Measurements from ENCODE around the gene ATF7. TPM values are rescaled to one million over a fixed set of nuclear protein-coding genes. Genes with fewer than 3 reads are reported as not detected.
A peak's percentile ranks its signal among the peaks of the same experiment; 100 is the strongest.

The ATF7 gene
- total and polyA plus RNA-seq, 2 of the 4 experiments (the other 2 are of a cell fraction): 7.0 to 16.3 TPM

DNA sequence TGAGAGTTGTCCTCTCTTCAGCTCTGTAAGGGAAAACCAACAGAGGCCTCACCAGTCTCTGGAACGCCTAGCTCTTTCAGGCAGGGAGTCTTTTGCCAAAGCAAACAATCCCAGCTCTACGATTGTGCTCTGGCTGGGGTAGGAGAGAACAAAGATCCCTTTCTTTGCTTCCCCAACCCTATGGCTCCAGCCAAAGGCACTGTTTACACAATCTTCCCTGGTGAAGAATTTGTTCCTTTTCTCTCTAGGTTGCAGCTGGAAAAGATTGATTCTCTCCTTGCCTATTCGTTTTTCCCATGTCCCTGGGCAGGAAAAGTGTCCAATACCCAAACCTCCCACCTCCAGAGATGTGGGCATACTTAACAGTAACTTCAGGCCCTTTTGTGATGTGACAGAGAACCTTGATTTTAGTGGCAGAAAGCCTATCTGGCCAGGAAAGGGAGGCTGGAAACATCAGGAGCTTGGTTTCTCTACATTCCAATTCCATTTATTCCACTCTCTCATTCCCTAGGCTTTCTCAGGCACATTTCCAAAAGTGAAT, 32.9 kb upstream of the ATF7 start:
- Histone ChIP-seq H2AK9ac (replicated peaks; ENCODE audit: low read depth, low read length, poor library complexity) (peak overlapping the region; percentile 77), H2BK20ac (ENCODE audit: low read depth, low read length) (peak overlapping the region; percentile 84; the same call in 1 of the 2 replicates), H2BK120ac (ENCODE audit: low read depth, low read length) (peak overlapping the region; percentile 90), H3K27me3 (ENCODE audit: control insufficient read depth, insufficient read depth, low read length) (no peaks in the 10 kb centered on the region), H4K91ac (ENCODE audit: insufficient read depth, low read depth, low read length) (peak overlapping the region; percentile 57), H3K4ac (ENCODE audit: low read depth, low read length) (peak overlapping the region; percentile 83), H4K20me1 (ENCODE audit: insufficient read depth, low read length) (no peaks in the 10 kb centered on the region), H2AFZ (replicated peaks; ENCODE audit: low read length, poor library complexity) (peak overlapping the region; percentile 81), H3K9ac (ENCODE audit: low read depth, low read length) (peak overlapping the region; percentile 73), H2BK5ac (ENCODE audit: low read depth, low read length, poor library complexity, severe bottlenecking) (peak overlapping the region; percentile 84), H3K36me3 (ENCODE audit: control insufficient read depth, insufficient read depth, low read length) (peaks cover 6% of the 10 kb centered on the region), H4K5ac (ENCODE audit: low read depth, low read length) (peak overlapping the region; percentile 93), H4K8ac (ENCODE audit: low read depth in 2 of 2, low read length in 2 of 2) (peak overlapping the region; percentile 17 to 84; a peak in 3 of 4 replicates), H3K23ac (ENCODE audit: low read depth, low read length) (peak overlapping the region; percentile 87; the same call in 1 of the 2 replicates), H3K14ac (replicated peaks; ENCODE audit: low read depth, low read length) (peak overlapping the region; percentile 95), H3K18ac (ENCODE audit: low read depth, low read length) (peak overlapping the region; percentile 94), H3K9me1 (ENCODE audit: insufficient read depth, low read length) (peaks cover 7% of the 10 kb centered on the region), H3K4me2 (ENCODE audit: low read depth, low read length) (peak overlapping the region; percentile 72), H2AK5ac (ENCODE audit: low read depth, low read length) (peak overlapping the region; percentile 58; the same call in 1 of the 2 replicates), H3K27ac (ENCODE audit: insufficient read depth, low read length) (peak overlapping the region; percentile 91), H3K9me3 (ENCODE audit: control insufficient read depth, insufficient read depth, low read length) (no peaks in the 10 kb centered on the region), H3K79me1 (ENCODE audit: low read depth in 1 of 2, low read length in 2 of 2) (peaks cover 0 to 4% of the 10 kb centered on the region in 2 experiments; a peak in 1 of 4 replicates), H3K4me3 (ENCODE audit: insufficient read depth, low read depth, low read length) (no peak overlapping the region), H2BK15ac (ENCODE audit: low read depth, low read length) (peak overlapping the region; percentile 74; the same call in 2 of the 3 replicates), H3K56ac (ENCODE audit: extremely low read depth, insufficient read depth, low read length) (peak overlapping the region; percentile 37), H3K4me1 (ENCODE audit: control insufficient read depth, insufficient read depth, low read length) (peaks cover 13% of the 10 kb centered on the region)
- BruUV-seq (replicated peaks): no TSS peak
- intact Hi-C loops (cut with micrococcal nuclease) (no loop called here), in situ Hi-C loops (cut with MboI; ENCODE audit: low sequenced_read_pairs) (no loop called here), dilution Hi-C loops (cut with HindIII; ENCODE audit: low sequenced_read_pairs, unreplicated experiment) (no loop called here)
- POLR2A ChIA-PET (ENCODE audit: unreplicated experiment): no interaction called here
- CTCF ChIA-PET: interaction anchor here (0.6 to 1.7 kb wide), 3 partner anchors 9 to 84 kb away, joined by 3 to 8 read pairs (median 4); partner anchors contain the start of gene ATP5MC2
- TF ChIP-seq, protein P1, sequence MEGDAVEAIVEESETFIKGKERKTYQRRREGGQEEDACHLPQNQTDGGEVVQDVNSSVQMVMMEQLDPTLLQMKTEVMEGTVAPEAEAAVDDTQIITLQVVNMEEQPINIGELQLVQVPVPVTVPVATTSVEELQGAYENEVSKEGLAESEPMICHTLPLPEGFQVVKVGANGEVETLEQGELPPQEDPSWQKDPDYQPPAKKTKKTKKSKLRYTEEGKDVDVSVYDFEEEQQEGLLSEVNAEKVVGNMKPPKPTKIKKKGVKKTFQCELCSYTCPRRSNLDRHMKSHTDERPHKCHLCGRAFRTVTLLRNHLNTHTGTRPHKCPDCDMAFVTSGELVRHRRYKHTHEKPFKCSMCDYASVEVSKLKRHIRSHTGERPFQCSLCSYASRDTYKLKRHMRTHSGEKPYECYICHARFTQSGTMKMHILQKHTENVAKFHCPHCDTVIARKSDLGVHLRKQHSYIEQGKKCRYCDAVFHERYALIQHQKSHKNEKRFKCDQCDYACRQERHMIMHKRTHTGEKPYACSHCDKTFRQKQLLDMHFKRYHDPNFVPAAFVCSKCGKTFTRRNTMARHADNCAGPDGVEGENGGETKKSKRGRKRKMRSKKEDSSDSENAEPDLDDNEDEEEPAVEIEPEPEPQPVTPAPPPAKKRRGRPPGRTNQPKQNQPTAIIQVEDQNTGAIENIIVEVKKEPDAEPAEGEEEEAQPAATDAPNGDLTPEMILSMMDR (conservative IDR thresholded peaks at IDR 0.05; ENCODE audit: low read depth, low read length): no peak
- peak; percentile 58; the same call in 1 of the 2 replicates for TF ChIP-seq CEBPB (IDR thresholded peaks at IDR 0.05; ENCODE audit: low read depth, low read length)
- DNase-seq (peak; percentile 88), ATAC-seq (ENCODE audit: low read depth) (peak; percentile 93)
- WGBS, 2 experiments (ENCODE audit: extremely low coverage in 2 of 2, insufficient read length in 1 of 2): no CpG with 5 or more reads among the region's 3 CpGs

Data from IMR-90 (cell line).